Uterus (tissue), 4 donors: ENCODE results near the gene CYP11A1. TPM values are rescaled to one million over a fixed set of nuclear protein-coding genes. Genes with fewer than 3 reads are reported as not detected.

Experiments
- DNase-seq, 2 donors: peaks; one replicate each; pipeline ENCODE4 v3.0.0-alpha.2; 2019 to 2020
- H3K27ac ChIP-seq, 2 donors: fragments of 200-600 bp; sonication (generic); 1 replicate in 1 of 2; 2 replicates in 1 of 2; pipeline ENCODE4 v1.5.1; 2016 to 2018
- H3K27me3 ChIP-seq, 2 donors: fragments of 200-600 bp; sonication (generic); one replicate each; pipeline ENCODE4 v1.5.1; 2018 to 2019; ENCODE audit warnings: control low read depth in 1 of 2
- H3K36me3 ChIP-seq, 2 donors: fragments of 200-600 bp; sonication (generic); one replicate each; pipeline ENCODE4 v1.5.1; 2019; ENCODE audit warnings: control low read depth in 1 of 2
- H3K4me1 ChIP-seq, 2 donors: fragments of 200-600 bp; sonication (generic); one replicate each; pipeline ENCODE4 v1.5.1; 2018 to 2019; ENCODE audit warnings: control low read depth in 1 of 2
- H3K4me3 ChIP-seq, 2 donors: fragments of 200-600 bp; sonication (generic); 1 replicate in 1 of 2; 2 replicates in 1 of 2; pipeline ENCODE4 v1.5.1; 2018 to 2019; ENCODE audit warnings: mild to moderate bottlenecking in 1 of 2
- H3K9me3 ChIP-seq, 2 donors: fragments of 200-600 bp; sonication (generic); one replicate each; pipeline ENCODE4 v1.5.1; 2019; ENCODE audit warnings: control low read depth in 1 of 2
- POLR2A ChIP-seq, 2 donors: fragments of 450-650 bp; IDR thresholded peaks; one replicate each; pipeline ENCODE4 v1.6.1; 2016; ENCODE audit warnings: antibody characterized with exemption in 2 of 2, mild to moderate bottlenecking in 1 of 2, moderate library complexity in 1 of 2
- intact Hi-C: fragments of 100-400 bp; cut with DNase I; formaldehyde crosslinking; loops from one replicate; pipeline ENCODE4 v1.15.1; 2023; ENCODE audit warnings: low total_unique reads
- total RNA-seq, 4 donors: library from RNA; depleted of rRNA in 3 of 4; stranded (reverse); fragments of >200 nt in 3 of 4; gene quantifications; one replicate each; pipeline versions ENCODE4 v1.1.0 to v1.2.4, GENCODE V29; 2014 to 2023
- TF ChIP-seq, protein P1 (sequence below), 4 experiments: fragments of 200-600 bp in 2 of 4; fragments of 450-650 bp in 2 of 4; sonication (generic) in 2 of 4; IDR thresholded peaks; one replicate each; pipeline ENCODE4 v1.5.1; 2016 to 2019; ENCODE audit warnings: antibody characterized with exemption in 4 of 4, mild to moderate bottlenecking in 2 of 4, moderate library complexity in 1 of 4
- donor health status: DM: yes; HTN: yes; CAD: no.

The CYP11A1 gene
- total RNA-seq: 1 to 10 TPM in 2 of 4 donors, not detected in 2; 1.1 to 2.3 TPM

DNA sequence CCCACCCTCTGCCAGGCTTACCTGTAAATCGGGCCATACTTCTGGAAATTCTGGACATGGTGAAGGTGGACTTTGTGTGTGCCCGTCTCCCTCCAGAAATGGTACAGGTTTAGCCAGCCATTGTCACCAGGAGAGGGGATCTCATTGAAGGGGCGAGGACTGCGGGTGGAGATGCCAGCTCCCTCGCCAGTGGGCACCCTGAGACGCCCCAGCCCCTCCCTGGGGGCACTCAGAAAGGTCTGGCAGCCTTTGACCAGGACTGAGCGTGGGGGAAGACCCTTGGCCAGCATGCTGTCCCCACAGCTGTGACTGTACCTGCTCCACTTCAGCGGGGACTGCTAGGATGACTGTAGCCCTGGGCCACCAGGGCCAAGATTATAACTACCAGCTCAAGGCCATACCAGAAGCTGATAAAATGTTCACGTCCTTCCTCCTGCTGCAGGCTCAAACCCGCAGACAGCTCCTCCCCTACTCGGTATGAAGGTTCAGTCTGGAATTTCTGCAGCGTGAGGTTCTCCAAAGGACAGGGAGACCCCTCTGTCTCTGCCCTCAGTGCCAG lies at the start of gene CYP11A1:
Gene CYP11A1 (minus strand): TSS at position 351 of the 559 bp plus-strand sequence. CDS start 61 bp downstream, at position 290.
- no peak for DNase-seq
- Histone ChIP-seq H3K4me1 (no peaks in the 10 kb centered on the region), H3K36me3 (no peaks in the 10 kb centered on the region), H3K4me3 (peak within 1 kb of the TSS in 1 of 2 donors; percentile 50), H3K9me3 (no peaks in the 10 kb centered on the region), H3K27ac (no peak within 1 kb of the TSS), H3K27me3 (no peaks in the 10 kb centered on the region)
- TF ChIP-seq POLR2A (IDR thresholded peaks at IDR 0.05): no peak
- TF ChIP-seq, protein P1, sequence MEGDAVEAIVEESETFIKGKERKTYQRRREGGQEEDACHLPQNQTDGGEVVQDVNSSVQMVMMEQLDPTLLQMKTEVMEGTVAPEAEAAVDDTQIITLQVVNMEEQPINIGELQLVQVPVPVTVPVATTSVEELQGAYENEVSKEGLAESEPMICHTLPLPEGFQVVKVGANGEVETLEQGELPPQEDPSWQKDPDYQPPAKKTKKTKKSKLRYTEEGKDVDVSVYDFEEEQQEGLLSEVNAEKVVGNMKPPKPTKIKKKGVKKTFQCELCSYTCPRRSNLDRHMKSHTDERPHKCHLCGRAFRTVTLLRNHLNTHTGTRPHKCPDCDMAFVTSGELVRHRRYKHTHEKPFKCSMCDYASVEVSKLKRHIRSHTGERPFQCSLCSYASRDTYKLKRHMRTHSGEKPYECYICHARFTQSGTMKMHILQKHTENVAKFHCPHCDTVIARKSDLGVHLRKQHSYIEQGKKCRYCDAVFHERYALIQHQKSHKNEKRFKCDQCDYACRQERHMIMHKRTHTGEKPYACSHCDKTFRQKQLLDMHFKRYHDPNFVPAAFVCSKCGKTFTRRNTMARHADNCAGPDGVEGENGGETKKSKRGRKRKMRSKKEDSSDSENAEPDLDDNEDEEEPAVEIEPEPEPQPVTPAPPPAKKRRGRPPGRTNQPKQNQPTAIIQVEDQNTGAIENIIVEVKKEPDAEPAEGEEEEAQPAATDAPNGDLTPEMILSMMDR (IDR thresholded peaks at IDR 0.05): no peak
- intact Hi-C loops: no loop called here

DNA sequence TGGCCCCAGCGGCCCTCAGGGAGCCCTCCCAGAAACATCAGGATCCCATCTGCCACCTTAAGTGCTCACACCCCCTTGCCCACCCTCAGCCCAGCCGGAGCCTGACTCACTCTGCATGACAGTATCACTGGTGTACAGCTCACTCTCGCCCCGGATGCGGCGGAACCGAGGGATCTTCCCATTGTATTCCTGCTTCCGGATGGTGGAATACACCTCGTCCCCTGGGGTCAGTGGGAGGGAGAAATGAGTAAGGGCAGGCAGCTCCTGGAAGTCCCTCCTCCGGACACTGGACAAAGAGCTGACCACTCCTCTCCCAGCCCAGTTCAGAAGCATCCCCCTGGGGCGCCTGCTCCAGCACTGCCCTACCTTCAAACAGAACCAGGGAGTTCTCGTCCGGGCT lies 49.8 kb upstream of the CYP11A1 start:
- intact Hi-C loops: no loop called here
- no peak overlapping the region for H3K4me3 ChIP-seq
- DNase-seq: no peak
- no peaks in the 10 kb centered on the region for H3K27me3 ChIP-seq
- H3K27ac ChIP-seq: no peak overlapping the region
- H3K36me3 ChIP-seq: no peaks in the 10 kb centered on the region
- no peaks in the 10 kb centered on the region for H3K9me3 ChIP-seq
- peaks cover 0 to 1% of the 10 kb centered on the region in 2 donors for H3K4me1 ChIP-seq
- TF ChIP-seq, protein P1 (IDR thresholded peaks at IDR 0.05): no peak
- TF ChIP-seq POLR2A (IDR thresholded peaks at IDR 0.05): no peak

- TF ChIP-seq, protein P1 (IDR thresholded peaks at IDR 0.05): no peak
- TF ChIP-seq POLR2A (IDR thresholded peaks at IDR 0.05): no peak
- H3K4me1 ChIP-seq: no peaks in the 10 kb centered on the region
- H3K36me3 ChIP-seq: no peaks in the 10 kb centered on the region
- DNase-seq: no peak
- no peak overlapping the region for H3K4me3 ChIP-seq
- intact Hi-C loops: no loop called here
- no peak overlapping the region for H3K27ac ChIP-seq
- H3K27me3 ChIP-seq: no peaks in the 10 kb centered on the region
- H3K9me3 ChIP-seq: no peaks in the 10 kb centered on the region
Measured at GRCh38 chr15:74415966-74416916, 48.8 kb upstream of the CYP11A1 start.

- no peaks in the 10 kb centered on the region for H3K27me3 ChIP-seq
- no peak overlapping the region for H3K4me3 ChIP-seq
- TF ChIP-seq POLR2A (IDR thresholded peaks at IDR 0.05): no peak
- TF ChIP-seq, protein P1 (IDR thresholded peaks at IDR 0.05): no peak
- no peak overlapping the region for H3K27ac ChIP-seq
- DNase-seq: no peak
- H3K4me1 ChIP-seq: no peaks in the 10 kb centered on the region
- intact Hi-C loops: no loop called here
- H3K9me3 ChIP-seq: no peaks in the 10 kb centered on the region
- H3K36me3 ChIP-seq: no peaks in the 10 kb centered on the region
Measured at GRCh38 chr15:74414603-74415338, 47.3 kb upstream of the CYP11A1 start.
